Right lobe of liver (tissue), 6 donors: Measurements from ENCODE around the gene DMRTC2. TPM values are rescaled to one million over a fixed set of nuclear protein-coding genes. Genes with fewer than 3 reads are reported as not detected.

Experiments used
- ATAC-seq, 4 donors: fragments of 200-7000 bp; cut with Tn5 transposase; one replicate each; pipeline ENCODE4 v1.9.1; 2020; ENCODE audit warnings: mild to moderate bottlenecking in 4 of 4, moderate library complexity in 4 of 4
- DNase-seq, 3 donors: peaks; one replicate each; pipeline ENCODE4 v3.0.0-alpha.2; 2020
- H3K27ac ChIP-seq, 3 donors: fragments of 200-600 bp; one replicate each; pipeline ENCODE4 v1.8.0; 2022
- H3K27me3 ChIP-seq, 2 donors: fragments of 200-600 bp; one replicate each; pipeline ENCODE4 v1.8.0; 2022
- H3K36me3 ChIP-seq, 4 donors: fragments of 200-600 bp; sonication (generic) in 1 of 4; one replicate each; pipeline versions ENCODE4 v1.5.1 to v1.8.0; 2017 to 2022; ENCODE audit warnings: control low read depth in 1 of 4
- H3K4me1 ChIP-seq, 4 donors: fragments of 200-600 bp; sonication (generic) in 1 of 4; one replicate each; pipeline versions ENCODE4 v1.5.1 to v1.8.0; 2017 to 2022; ENCODE audit warnings: control low read depth in 1 of 4
- H3K4me3 ChIP-seq, 3 donors: fragments of 200-600 bp; one replicate each; pipeline ENCODE4 v1.8.0; 2022
- H3K9me3 ChIP-seq, 4 donors: fragments of 200-600 bp; sonication (generic) in 1 of 4; one replicate each; pipeline versions ENCODE4 v1.5.1 to v1.8.0; 2017 to 2022; ENCODE audit warnings: control low read depth in 1 of 4
- CTCF ChIP-seq, 4 donors: fragments of 200-600 bp in 3 of 4; fragments of 450-650 bp in 1 of 4; IDR thresholded peaks; one replicate each; pipeline versions ENCODE4 v1.5.1 to v1.8.0; 2016 to 2022; ENCODE audit warnings: antibody characterized with exemption in 4 of 4, mild to moderate bottlenecking in 2 of 4
- POLR2A ChIP-seq: fragments of 450-650 bp; IDR thresholded peaks from one replicate; pipeline ENCODE4 v1.6.1; 2017; ENCODE audit warnings: antibody characterized with exemption, mild to moderate bottlenecking
- WGBS: methylation state at CpG from one replicate; pipeline ENCODE4 v1.1.6; 2018; ENCODE audit warnings: low coverage, low lambda C conversion rate; ENCODE audit not compliant: insufficient coverage; ENCODE audit errors: missing lambda C conversion rate; 5-methylcytosine and 5-hydroxymethylcytosine counted together
- intact Hi-C, 2 donors: fragments of 100-400 bp; cut with DNase I; formaldehyde crosslinking; loops; one replicate each; pipeline versions ENCODE4 v1.11.2 to v1.14.1; 2022
- long read RNA-seq: library from polyadenylated mRNA; unstranded; transcript quantifications from one replicate; pipeline ENCODE4 v2.0.0, GENCODE V29; 2019
- total RNA-seq, 6 experiments: library from RNA; depleted of rRNA in 2 of 6; stranded (reverse); fragments of >200 nt in 2 of 6; fragmentation: NEBNext Ultra II Directional in 3 of 6; extraction: Animal tissue kit (Norgen Biotek cat#: 25700) in 3 of 6; gene quantifications; one replicate each; pipeline versions ENCODE4 v1.1.0 to v1.2.4, GENCODE V29; 2016 to 2023
- donor health status: DM: no; HTN: yes; CAD: no.
- donor health status: DM: no; HTN: no; CAD: no.
- donor health status: DM: no; HTN: no; CAD: no.
- donor health status: DM: no; HTN: yes; CAD: no.
- donor health status: DM: no; HTN: yes; CAD: no.

DMRTC2 gene
- not detected for total RNA-seq
- long read RNA-seq: 0 reads

- Histone ChIP-seq H3K4me1 (no peaks in the 10 kb centered on the region), H3K4me3 (no peak within 1 kb of the TSS), H3K36me3 (no peaks in the 10 kb centered on the region), H3K27me3 (no peaks in the 10 kb centered on the region), H3K27ac (no peak within 1 kb of the TSS), H3K9me3 (no peaks in the 10 kb centered on the region)
- WGBS: no CpG with 5 or more reads among the region's 3 CpGs
- no peak for DNase-seq
- intact Hi-C loops: no loop called here
- no peak for TF ChIP-seq CTCF (IDR thresholded peaks at IDR 0.05)
- TF ChIP-seq POLR2A: no peak
- ATAC-seq: no peak
Measured at GRCh38 chr19:41845001-41845050, at the start of gene DMRTC2. Gene DMRTC2, plus strand, starts transcription at chr19:41845042. Its CDS starts 2,387 bp downstream, at chr19:41847429.

GRCh38 chr19:41796362-41796761 lies 48.5 kb upstream of the DMRTC2 start, which contains the start of gene CEACAM3:
Gene CEACAM3, plus strand, starts transcription at chr19:41796587. Its CDS starts 91 bp downstream, at chr19:41796678.
- Histone ChIP-seq H3K9me3 (no peaks in the 10 kb centered on the region), H3K36me3 (no peaks in the 10 kb centered on the region), H3K27me3 (no peaks in the 10 kb centered on the region), H3K27ac (no peak within 1 kb of the TSS), H3K4me3 (no peak within 1 kb of the TSS), H3K4me1 (no peaks in the 10 kb centered on the region)
- intact Hi-C loops: no loop called here
- DNase-seq (no peak), ATAC-seq (peak; percentile 40 to 63 (median 59))
- TF ChIP-seq CTCF (IDR thresholded peaks at IDR 0.05) (no peak), POLR2A (no peak)

- H3K4me3 ChIP-seq: no peak overlapping the region
- H3K36me3 ChIP-seq: no peaks in the 10 kb centered on the region
- DNase-seq (no peak), ATAC-seq (no peak)
- intact Hi-C loops: no loop called here
- H3K27ac ChIP-seq: no peak overlapping the region
- H3K9me3 ChIP-seq: no peaks in the 10 kb centered on the region
- TF ChIP-seq CTCF (IDR thresholded peaks at IDR 0.05) (no peak), POLR2A (no peak)
- H3K4me1 ChIP-seq: no peaks in the 10 kb centered on the region
- no peaks in the 10 kb centered on the region for H3K27me3 ChIP-seq
- 42% methylated on average over 1 of the region's 1 CpG for WGBS
Measured at GRCh38 chr19:41796901-41797300, 47.9 kb upstream of the DMRTC2 start.

DNA sequence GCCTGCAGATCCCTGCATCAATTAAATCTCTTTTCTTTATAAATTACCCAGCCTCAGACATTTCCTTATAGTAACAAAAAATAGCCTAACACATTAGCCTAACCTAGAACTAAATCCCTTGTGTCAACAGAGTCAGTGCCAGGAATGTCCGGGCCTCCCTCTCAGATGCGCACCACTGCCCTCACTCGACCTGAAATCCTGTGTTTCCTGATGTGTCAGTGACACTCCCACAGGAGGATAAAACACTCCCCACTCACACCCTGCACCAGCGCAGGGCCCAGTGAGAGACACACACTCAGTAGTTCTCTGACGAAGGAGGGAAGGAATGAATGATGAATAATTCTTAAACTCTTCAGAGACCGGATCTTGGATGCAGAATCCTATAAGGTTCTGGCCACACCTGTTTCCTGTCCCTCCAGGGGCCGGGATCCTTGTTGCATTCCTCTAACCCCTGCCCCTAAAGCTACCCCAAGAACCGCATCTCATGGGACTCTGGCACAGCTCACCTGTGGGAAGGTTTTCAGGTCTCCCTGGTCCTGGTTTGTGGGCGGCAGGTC lies 45.3 kb upstream of the DMRTC2 start:
- Histone ChIP-seq H3K27ac (no peak overlapping the region), H3K4me3 (no peak overlapping the region), H3K9me3 (no peaks in the 10 kb centered on the region), H3K4me1 (no peaks in the 10 kb centered on the region), H3K36me3 (no peaks in the 10 kb centered on the region), H3K27me3 (no peaks in the 10 kb centered on the region)
- intact Hi-C loops: no loop called here
- ATAC-seq (no peak), DNase-seq (peak in 1 of 3 donors; percentile 42)
- TF ChIP-seq CTCF (IDR thresholded peaks at IDR 0.05) (no peak), POLR2A (no peak)
- 52% methylated on average over 9 of the region's 9 CpGs for WGBS

DNA sequence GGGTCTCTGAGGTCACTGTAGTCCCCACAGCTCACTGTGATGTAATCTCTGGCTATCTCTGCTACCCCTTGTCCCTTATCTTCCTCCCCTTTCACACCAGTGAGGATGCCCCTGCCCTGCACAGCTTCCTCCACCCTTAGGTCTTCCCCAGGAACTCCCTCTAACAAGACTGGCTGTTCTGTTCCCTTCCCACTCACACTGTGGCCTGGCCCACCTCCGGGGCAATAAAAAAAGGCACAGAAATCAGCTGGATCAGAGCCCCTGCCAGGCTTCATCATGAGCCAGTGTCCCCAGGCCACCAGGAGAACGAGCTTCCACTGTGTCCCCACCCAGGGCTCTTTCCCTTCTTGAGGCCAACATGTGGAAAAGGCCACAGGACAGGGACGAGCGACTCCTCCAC lies 43.8 kb upstream of the DMRTC2 start:
- H3K4me3 ChIP-seq: no peak overlapping the region
- no peaks in the 10 kb centered on the region for H3K9me3 ChIP-seq
- no peak for TF ChIP-seq CTCF (IDR thresholded peaks at IDR 0.05)
- TF ChIP-seq POLR2A: no peak
- no peak overlapping the region for H3K27ac ChIP-seq
- DNase-seq (peak in 1 of 3 donors; percentile 46), ATAC-seq (no peak)
- WGBS: 46% methylated on average over 3 of the region's 4 CpGs
- H3K27me3 ChIP-seq: no peaks in the 10 kb centered on the region
- intact Hi-C loops: no loop called here
- H3K4me1 ChIP-seq: no peaks in the 10 kb centered on the region
- H3K36me3 ChIP-seq: no peaks in the 10 kb centered on the region
